Hypothalamus (tissue), 51 donors: Measurements from ENCODE around the gene MBD5.
"Not testable (repeated sequence)": the region's sequence is repeated elsewhere in the genome, so short reads cannot be mapped to it uniquely, and the experiment has no call there.

Experiments used
- DNase-seq, 51 donors: peaks; one replicate each; lab custom pipeline; 2025; lab: John Stamatoyannopoulos, UW

The MBD5 gene

GRCh38 chr2:148021059-148021861, at the start of gene MBD5:
Gene MBD5, plus strand, starts transcription at chr2:148021091.
- peak in 34 of 51 donors; percentile 6 to 87 (median 46) for DNase-seq

DNA sequence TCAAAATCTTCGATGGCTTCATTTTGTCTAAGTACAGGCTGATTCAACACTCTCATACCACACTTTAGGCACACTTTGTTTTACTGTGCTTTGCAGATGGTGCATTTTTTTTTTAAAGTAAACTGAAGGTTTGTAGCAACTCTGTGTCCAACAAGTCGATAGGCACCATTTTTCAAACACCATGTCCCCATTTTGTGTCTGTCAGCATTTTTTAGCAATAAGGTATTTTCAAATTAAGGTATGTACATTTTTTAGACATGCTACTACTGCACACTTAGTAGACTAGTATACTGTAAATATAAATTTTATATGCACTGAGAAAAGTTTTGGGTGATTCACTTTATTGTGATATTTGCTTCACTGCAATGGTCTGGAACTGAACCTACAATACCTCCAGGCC, 44.8 kb upstream of the MBD5 start:
- no peak for DNase-seq

DNA sequence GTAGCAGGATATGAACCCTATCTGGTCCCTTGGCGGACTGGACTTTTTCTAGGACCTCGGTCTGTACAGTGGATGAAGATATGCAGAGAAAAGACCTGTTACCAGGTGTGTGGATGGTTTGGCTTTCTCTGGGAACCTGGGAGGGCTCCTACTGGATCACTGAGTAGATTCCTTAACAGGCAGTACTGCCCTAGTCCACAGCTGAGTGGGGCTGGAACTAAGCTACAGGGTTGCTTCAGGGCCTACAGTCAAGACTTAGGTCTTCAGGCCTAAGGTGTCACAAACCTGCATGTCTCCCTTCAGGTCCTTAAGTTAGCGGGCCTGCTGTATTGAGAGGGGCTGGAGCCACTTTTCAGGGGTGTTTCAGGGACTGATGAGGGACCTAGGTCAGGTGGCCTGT, 43.2 kb upstream of the MBD5 start:
- no peak for DNase-seq

- no peak for DNase-seq
Observed at GRCh38 chr2:147980940-147981528, 39.9 kb upstream of the MBD5 start.

DNA sequence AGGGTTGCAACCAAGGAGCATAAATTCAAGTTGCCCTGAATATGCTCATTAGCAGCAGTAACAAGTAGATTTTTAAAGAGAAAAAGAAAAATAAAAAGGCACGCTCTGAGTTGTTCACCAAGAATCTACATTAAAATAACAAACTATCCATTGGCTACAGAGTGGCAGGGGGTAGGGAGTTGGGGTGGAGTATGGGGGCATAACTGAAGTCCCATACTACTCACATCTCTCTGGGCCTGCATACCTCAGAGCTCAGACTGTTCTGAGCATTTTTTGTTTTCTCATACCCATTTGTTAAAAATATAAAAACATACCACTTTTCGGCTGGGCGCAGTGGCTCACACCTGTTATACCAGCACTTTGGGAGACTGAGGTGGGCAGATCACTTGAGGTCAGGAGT, 31.8 kb upstream of the MBD5 start:
- DNase-seq, result no peak

DNA sequence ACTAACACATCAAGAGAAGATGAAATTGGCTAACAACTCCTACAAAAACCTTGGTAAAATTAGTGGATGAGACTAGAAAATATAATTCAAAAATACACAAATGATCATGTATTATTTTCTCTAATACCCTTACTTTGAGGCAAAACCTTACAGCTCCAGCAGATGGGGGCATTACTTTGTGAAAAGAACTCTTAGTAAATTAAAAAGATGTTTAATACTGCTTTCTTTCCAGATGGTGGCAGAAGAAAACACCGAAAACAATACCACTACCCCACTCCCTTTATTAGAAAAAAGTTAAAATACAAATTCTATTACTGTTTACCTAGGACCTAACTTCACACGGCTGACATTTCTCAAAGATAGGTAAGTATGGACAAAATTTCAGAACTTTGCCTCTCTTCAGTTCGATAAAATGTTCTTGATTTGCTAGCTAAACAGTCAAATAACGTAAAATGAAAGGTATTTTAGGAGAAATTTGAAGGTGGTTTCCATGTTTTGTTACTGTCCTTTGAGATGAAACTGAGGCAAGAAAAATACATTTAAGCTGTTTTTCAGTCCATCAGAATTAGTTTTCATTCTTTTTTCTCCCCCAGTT, 31.0 kb upstream of the MBD5 start:
- DNase-seq, result peak in 2 of 51 donors; percentile 1 to 25

- DNase-seq, result not testable (repeated sequence)
Observed at GRCh38 chr2:147994965-147995364, 25.9 kb upstream of the MBD5 start.

GRCh38 chr2:147996828-147997227, 24.1 kb upstream of the MBD5 start:
- DNase-seq, result no peak

DNA sequence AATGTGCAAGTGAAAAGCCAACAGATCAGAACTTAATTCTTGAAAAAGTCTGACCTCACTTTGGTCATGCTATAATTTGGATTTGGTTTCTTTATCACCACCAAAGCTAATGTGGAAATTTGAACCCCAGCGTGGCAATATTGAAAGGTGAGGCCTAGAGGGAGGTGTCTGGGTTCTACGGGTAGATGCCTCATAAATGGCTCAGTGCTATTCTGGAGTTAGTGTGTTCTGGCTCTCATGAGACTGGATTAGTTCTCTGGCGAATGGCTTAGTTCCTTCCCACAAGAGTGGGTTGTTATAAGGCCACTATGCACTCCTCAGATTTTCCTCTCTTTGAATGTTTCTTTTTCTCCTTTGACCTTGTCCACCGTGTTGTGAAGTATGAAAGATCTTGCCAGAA, 22.7 kb upstream of the MBD5 start:
- no peak for DNase-seq

GRCh38 chr2:147999126-147999525, 21.8 kb upstream of the MBD5 start:
- no peak for DNase-seq

DNA sequence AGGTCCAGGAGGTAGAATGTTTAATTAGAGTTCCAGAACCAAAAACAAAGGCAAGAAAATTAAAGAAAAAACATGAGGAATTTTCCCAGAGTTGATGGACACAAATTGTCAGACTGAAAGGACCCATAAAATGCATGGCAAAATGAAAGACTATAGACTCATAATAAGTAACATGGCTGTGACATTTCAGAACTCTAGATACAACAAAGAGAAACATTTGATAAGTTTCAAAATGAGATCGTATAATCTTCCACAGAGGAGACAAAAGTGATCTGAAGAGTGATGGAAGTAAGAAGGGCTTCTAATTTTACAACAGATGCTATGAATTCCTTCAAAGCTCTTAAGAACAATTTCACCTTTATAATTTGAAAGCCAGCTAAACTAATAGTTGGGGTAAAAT, 20.8 kb upstream of the MBD5 start:
- DNase-seq, result no peak

GRCh38 chr2:148002420-148002819, 18.5 kb upstream of the MBD5 start:
- not testable (repeated sequence) for DNase-seq

DNA sequence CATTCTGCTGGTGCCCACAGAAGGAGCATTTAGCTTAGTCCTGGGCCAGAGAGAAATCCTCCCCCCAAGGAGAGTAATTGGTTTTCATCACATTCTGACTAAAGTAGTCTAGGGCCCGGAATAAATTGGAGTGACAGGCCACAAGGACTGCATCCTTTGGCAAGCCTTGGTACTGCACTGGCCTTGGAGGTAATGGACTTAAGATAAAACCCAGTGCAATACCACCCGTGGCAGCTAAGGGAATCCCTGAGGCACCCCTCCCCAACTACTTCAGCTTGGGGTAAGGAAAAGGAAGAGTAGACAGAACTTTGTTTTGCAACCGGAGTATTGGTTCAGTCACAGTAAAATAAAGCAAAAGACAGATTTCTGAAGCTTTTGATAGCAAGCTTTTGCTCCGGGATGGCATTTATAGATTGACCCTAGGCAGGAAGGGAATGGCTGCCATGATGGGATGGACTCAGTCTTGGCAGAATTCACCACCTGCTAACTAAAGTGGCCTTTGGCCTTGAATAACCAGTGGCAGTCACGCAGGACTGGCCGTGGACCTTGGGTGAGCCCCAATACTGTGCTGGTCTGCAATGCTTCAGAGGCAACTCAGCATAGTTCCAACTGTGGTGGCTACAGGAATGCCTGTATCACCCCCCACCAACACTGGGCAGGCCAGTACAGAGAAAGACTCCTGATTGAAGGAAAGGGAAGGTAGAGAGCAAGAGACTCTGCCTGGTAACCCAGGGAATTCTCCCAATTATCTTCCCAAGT, 14.5 kb upstream of the MBD5 start:
- DNase-seq, result no peak

DNA sequence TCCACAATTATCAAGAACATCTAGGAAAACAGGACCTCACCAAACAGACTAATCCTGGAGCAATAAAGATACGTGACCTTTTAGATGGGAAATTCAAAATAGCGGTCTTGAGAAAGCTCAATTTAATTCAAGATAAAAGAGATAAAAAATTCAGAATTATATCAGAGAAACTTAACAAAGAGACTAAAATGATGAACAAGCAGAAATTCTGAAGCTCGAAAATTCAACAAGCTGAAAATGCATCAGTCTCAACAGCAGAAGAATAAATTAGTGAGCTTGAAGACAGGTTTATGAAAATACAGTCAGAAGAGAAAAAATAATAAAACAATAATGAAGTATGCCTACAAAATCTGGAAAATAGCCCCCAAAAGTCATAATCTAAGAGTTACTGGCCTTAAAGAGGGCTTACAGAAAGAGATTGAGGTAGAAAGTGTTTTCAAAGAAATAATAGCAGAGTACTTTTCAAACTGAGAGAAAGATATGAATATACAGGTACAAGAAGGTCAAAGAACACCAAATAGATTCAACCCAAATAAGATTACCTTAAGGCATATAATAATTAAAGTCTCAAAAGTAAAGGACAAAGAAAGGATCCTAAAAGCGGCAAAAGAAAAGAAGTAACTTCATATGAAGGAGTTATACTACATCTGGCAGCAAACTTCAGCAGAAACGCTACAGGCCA, 13.5 kb upstream of the MBD5 start:
- no peak for DNase-seq

- DNase-seq, result not testable (repeated sequence)
Observed at GRCh38 chr2:148008411-148008810, 12.5 kb upstream of the MBD5 start.

DNA sequence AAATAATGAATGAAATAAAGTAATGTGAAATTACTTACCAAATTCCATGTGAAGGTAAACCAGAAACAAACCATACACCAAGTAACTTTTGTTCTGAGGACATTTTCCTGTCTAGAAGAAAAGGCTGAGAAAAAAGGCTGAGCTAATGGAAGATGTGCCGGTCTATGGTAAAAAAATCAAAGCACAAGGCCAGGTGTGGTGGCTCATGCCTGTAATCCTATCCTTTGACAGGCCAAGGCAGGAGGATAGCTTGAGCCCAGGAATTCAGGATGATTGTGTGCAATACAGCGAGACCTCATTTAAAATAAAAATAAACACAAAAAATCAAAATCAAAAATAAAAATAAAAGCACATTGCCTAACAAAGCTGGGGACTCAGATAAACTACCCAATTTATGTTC, 7.0 kb upstream of the MBD5 start:
- DNase-seq, result no peak

DNA sequence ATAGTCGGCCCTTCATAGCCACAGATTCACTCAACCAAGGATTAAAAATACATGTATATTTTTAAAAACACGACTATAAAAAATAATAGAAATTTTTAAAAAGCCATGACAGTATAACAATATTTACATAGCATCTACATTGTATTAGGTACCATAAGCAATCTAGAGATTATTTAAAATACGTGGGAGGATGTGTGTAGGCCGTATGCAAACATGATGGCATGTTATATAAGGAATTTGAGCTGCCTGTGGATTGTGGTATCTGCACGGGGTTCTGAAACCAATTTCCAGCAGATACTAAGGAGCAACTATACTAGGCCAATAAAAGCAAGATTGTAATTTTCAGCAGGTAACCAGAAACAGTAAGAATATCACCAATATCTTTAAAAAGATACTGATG, 6.3 kb upstream of the MBD5 start:
- DNase-seq, result no peak

- DNase-seq, result peak; percentile 79 to 99 (median 97)
Observed at GRCh38 chr2:148020111-148021058, 506 bp upstream of the MBD5 start, which contains the start of gene ORC4. Gene ORC4, minus strand, starts transcription at chr2:148020737. Its CDS starts 44,779 bp downstream, at chr2:147975958.

DNA sequence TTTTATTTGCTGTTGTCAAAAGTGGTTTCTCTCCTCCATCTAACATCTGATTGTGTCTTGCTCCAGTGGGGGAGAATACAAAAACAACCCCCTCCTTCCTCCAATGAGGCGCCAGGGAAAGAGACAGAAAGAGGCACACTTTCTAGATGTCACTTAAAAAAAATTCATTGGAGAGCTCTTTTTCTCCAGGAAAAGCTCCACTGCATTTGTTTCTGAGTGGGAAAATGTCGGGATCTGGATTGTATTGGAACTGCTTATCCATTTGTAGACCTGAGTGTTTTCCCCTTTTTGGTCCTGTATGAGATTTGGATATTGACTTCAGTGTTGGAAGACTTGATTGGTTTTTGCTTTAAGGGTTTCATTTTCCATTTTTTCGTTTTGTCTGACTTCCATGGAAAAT, 995 bp downstream of the MBD5 start:
- no peak for DNase-seq
